Measurements from ENCODE around the gene SORCS3. TPM values are rescaled to one million over a fixed set of nuclear protein-coding genes. Genes with fewer than 3 reads are reported as not detected.

SORCS3 gene
- not detected for total RNA-seq (2021; ENCODE audit: unreplicated experiment)
- polyA plus RNA-seq (2012), result not detected in 2 replicates
- Bru-seq, nascent RNA, result percentile 1 among the genes with signal in this experiment
- percentile 0 among the genes with signal in this experiment for BruChase-seq, experiment 1, labeled RNA remaining after a 6-hour chase
- BruChase-seq, experiment 2, labeled RNA remaining after a 2-hour chase, result percentile 0 among the genes with signal in this experiment
- long read RNA-seq, result 0 reads

GRCh38 chr10:104641187-104641936, at the start of gene SORCS3:
Gene SORCS3, plus strand, starts transcription at chr10:104641290.
- H3K4me2 ChIP-seq (ENCODE audit: low read length), result no peak within 1 kb of the TSS
- BruUV-seq (replicated peaks), result no TSS peak
- intact Hi-C loops (cut with micrococcal nuclease), result no loop called here

More at GRCh38 chr10:104641187-104641936, at the start of gene SORCS3:
- no peaks in the 10 kb centered on the region for H3K79me2 ChIP-seq (ENCODE audit: insufficient read depth, low read length)
- H3K9me3 ChIP-seq (ENCODE audit: control insufficient read depth in 1 of 2, insufficient read depth in 1 of 2, low read depth in 1 of 2, low read length in 2 of 2), result no peaks in the 10 kb centered on the region
- H3K27me3 ChIP-seq (ENCODE audit: insufficient read depth, low read length), result peaks cover 31% of the 10 kb centered on the region
- no peaks in the 10 kb centered on the region for H3K4me1 ChIP-seq (ENCODE audit: control insufficient read depth in 1 of 2, insufficient read depth in 2 of 2, low read length in 2 of 2)
- RAD21 ChIA-PET (ENCODE audit: low non-redundant PET in 1 of 2, low total read pairs in 2 of 2, uncharacterized antibody in 2 of 2, unreplicated experiment in 2 of 2), result no interaction called here
- H3K4me3 ChIP-seq (replicated peaks in 1 of 2; ENCODE audit: low read depth in 1 of 2, low read length in 2 of 2), result no peak within 1 kb of the TSS
- H4K20me1 ChIP-seq (ENCODE audit: insufficient read depth), result no peaks in the 10 kb centered on the region
- CTCF ChIA-PET, result no interaction called here
- no peak for DNase-seq (ENCODE audit: low read depth, low spot score)
- no peak for ATAC-seq
- TF ChIP-seq TCF7L2 (IDR thresholded peaks at IDR 0.05; ENCODE audit: borderline replicate concordance, extremely low read depth, insufficient read depth, insufficient read length) (no peak), ZNF274 (IDR thresholded peaks at IDR 0.05; ENCODE audit: low read depth, low read length) (no peak), ZFX (IDR thresholded peaks at IDR 0.05) (no peak), FOSL1 (IDR thresholded peaks at IDR 0.05; ENCODE audit: low read depth) (no peak), SRF (IDR thresholded peaks at IDR 0.05; ENCODE audit: low read depth) (no peak), JUND (IDR thresholded peaks at IDR 0.05) (no peak), CBX3 (IDR thresholded peaks at IDR 0.05; ENCODE audit: low read depth) (no peak), ELF1 (IDR thresholded peaks at IDR 0.05; ENCODE audit: borderline replicate concordance, low read depth) (no peak), POLR2A (IDR thresholded peaks at IDR 0.05; ENCODE audit: borderline replicate concordance, extremely low read depth, insufficient read depth, insufficient read length) (no peak), MAX (IDR thresholded peaks at IDR 0.05) (no peak), POLR2AphosphoS5 (IDR thresholded peaks at IDR 0.05; ENCODE audit: low read depth, low read length) (no peak), CEBPB (IDR thresholded peaks at IDR 0.05; ENCODE audit: low read depth) (no peak), ATF3 (IDR thresholded peaks at IDR 0.05) (no peak), EGR1 (IDR thresholded peaks at IDR 0.05; ENCODE audit: low read depth) (no peak), RAD21 (IDR thresholded peaks at IDR 0.05; ENCODE audit: low read depth) (no peak), ZBTB33 (IDR thresholded peaks at IDR 0.05; ENCODE audit: extremely low read depth, insufficient replicate concordance, low read length) (no peak), SIN3A (IDR thresholded peaks at IDR 0.05; ENCODE audit: low read depth) (no peak), REST (IDR thresholded peaks at IDR 0.05; ENCODE audit: low read depth) (no peak)
- no peak within 1 kb of the TSS for H3K27ac ChIP-seq (ENCODE audit: low read depth, low read length)
- POLR2A ChIA-PET, result no interaction called here
- no peaks in the 10 kb centered on the region for H3K36me3 ChIP-seq (ENCODE audit: control insufficient read depth in 1 of 2, insufficient read depth in 2 of 2, low read length in 2 of 2)
- no peak within 1 kb of the TSS for H2AFZ ChIP-seq (ENCODE audit: low read depth, low read length, poor library complexity, severe bottlenecking)
- no peaks in the 10 kb centered on the region for H3K9me2 ChIP-seq (ENCODE audit: insufficient read depth)
- H3K9ac ChIP-seq (ENCODE audit: low read length), result no peak within 1 kb of the TSS
